Dendritic cell treated with granulocyte-macrophage colony-stimulating factor and Interleukin-4, amounts not matched to agents 40 ng/mL and 50 ng/mL, for 4 days (primary cell): ENCODE results near the gene ABHD6.
A peak's percentile ranks its signal among the peaks of the same experiment; 100 is the strongest.

Source experiments
- H3K27ac Mint-ChIP-seq: one replicate; pipeline ENCODE4 v1.8.0; 2022; ENCODE audit warnings: mild to moderate bottlenecking, mixed read lengths
- H3K27me3 Mint-ChIP-seq: one replicate; pipeline ENCODE4 v1.8.0; 2022; ENCODE audit warnings: mild to moderate bottlenecking, mixed read lengths
- H3K36me3 Mint-ChIP-seq: one replicate; pipeline ENCODE4 v1.8.0; 2022; ENCODE audit warnings: low read depth, mixed read lengths
- H3K4me1 Mint-ChIP-seq: one replicate; pipeline ENCODE4 v1.8.0; 2022; ENCODE audit warnings: low read depth, mixed read lengths
- H3K4me3 Mint-ChIP-seq: one replicate; pipeline ENCODE4 v1.8.0; 2022; ENCODE audit warnings: mild to moderate bottlenecking, moderate library complexity, mixed read lengths
- H3K9me3 Mint-ChIP-seq: one replicate; pipeline ENCODE4 v1.8.0; 2022; ENCODE audit warnings: mixed read lengths
- intact Hi-C: fragments of 100-400 bp; cut with micrococcal nuclease; formaldehyde crosslinking; loops from one replicate; pipeline ENCODE4 v1.15.0; 2022

The ABHD6 gene

GRCh38 chr3:58317811-58318210 lies 80.2 kb downstream of the ABHD6 start:
- peaks cover 72% of the 10 kb centered on the region for H3K36me3 Mint-ChIP-seq
- peak overlapping the region; percentile 44 for H3K4me3 Mint-ChIP-seq
- H3K4me1 Mint-ChIP-seq, result peaks cover 56% of the 10 kb centered on the region
- H3K27ac Mint-ChIP-seq, result peak overlapping the region; percentile 90
- H3K9me3 Mint-ChIP-seq, result no peaks in the 10 kb centered on the region
- intact Hi-C loops, result loop anchor here (5.0 kb wide), 1 partner anchor 174 kb away; the partner anchor contains the start of gene KCTD6
- no peaks in the 10 kb centered on the region for H3K27me3 Mint-ChIP-seq

GRCh38 chr3:58321791-58322190 lies 84.2 kb downstream of the ABHD6 start:
- no peaks in the 10 kb centered on the region for H3K9me3 Mint-ChIP-seq
- H3K27me3 Mint-ChIP-seq, result no peaks in the 10 kb centered on the region
- intact Hi-C loops, result loop anchor here (1.0 to 5.0 kb wide), 2 partner anchors 93 to 211 kb away; no protein-coding TSS in a partner anchor
- H3K27ac Mint-ChIP-seq, result no peak overlapping the region
- H3K4me1 Mint-ChIP-seq, result peaks cover 37% of the 10 kb centered on the region
- no peak overlapping the region for H3K4me3 Mint-ChIP-seq
- peaks cover 33% of the 10 kb centered on the region for H3K36me3 Mint-ChIP-seq

GRCh38 chr3:58322793-58323192 lies 85.2 kb downstream of the ABHD6 start:
- no peak overlapping the region for H3K27ac Mint-ChIP-seq
- no peaks in the 10 kb centered on the region for H3K9me3 Mint-ChIP-seq
- no peaks in the 10 kb centered on the region for H3K27me3 Mint-ChIP-seq
- peaks cover 23% of the 10 kb centered on the region for H3K36me3 Mint-ChIP-seq
- intact Hi-C loops, result loop anchor here (5.0 kb wide), 1 partner anchor 210 kb away; no protein-coding TSS in a partner anchor
- H3K4me3 Mint-ChIP-seq, result no peak overlapping the region
- peaks cover 27% of the 10 kb centered on the region for H3K4me1 Mint-ChIP-seq

GRCh38 chr3:58323529-58324390 lies 86.2 kb downstream of the ABHD6 start:
- Mint-ChIP-seq H3K4me3 (no peak overlapping the region), H3K27me3 (no peaks in the 10 kb centered on the region), H3K36me3 (peaks cover 14% of the 10 kb centered on the region), H3K4me1 (peaks cover 18% of the 10 kb centered on the region), H3K9me3 (no peaks in the 10 kb centered on the region), H3K27ac (no peak overlapping the region)
- intact Hi-C loops, result loop anchor here (5.0 kb wide), 1 partner anchor 209 kb away; no protein-coding TSS in a partner anchor

- H3K36me3 Mint-ChIP-seq, result peaks cover 4% of the 10 kb centered on the region
- no peak overlapping the region for H3K27ac Mint-ChIP-seq
- H3K9me3 Mint-ChIP-seq, result no peaks in the 10 kb centered on the region
- intact Hi-C loops, result loop anchor here (5.0 kb wide), 1 partner anchor 208 kb away; no protein-coding TSS in a partner anchor
- H3K4me1 Mint-ChIP-seq, result peaks cover 12% of the 10 kb centered on the region
- H3K4me3 Mint-ChIP-seq, result no peak overlapping the region
- no peaks in the 10 kb centered on the region for H3K27me3 Mint-ChIP-seq
Observed at GRCh38 chr3:58324391-58325390, 87.1 kb downstream of the ABHD6 start.

- Mint-ChIP-seq H3K4me1 (peaks cover 12% of the 10 kb centered on the region), H3K27ac (no peak overlapping the region)
- intact Hi-C loops, result no loop called here
Observed at GRCh38 chr3:58325525-58325992, 88.0 kb downstream of the ABHD6 start.

GRCh38 chr3:58326267-58326900 lies 88.8 kb downstream of the ABHD6 start:
- Mint-ChIP-seq H3K27ac (no peak overlapping the region), H3K27me3 (no peaks in the 10 kb centered on the region), H3K4me3 (no peak overlapping the region), H3K36me3 (no peaks in the 10 kb centered on the region), H3K4me1 (peaks cover 4% of the 10 kb centered on the region), H3K9me3 (no peaks in the 10 kb centered on the region)
- intact Hi-C loops, result no loop called here

More at GRCh38 chr3:58325525-58325992, 88.0 kb downstream of the ABHD6 start:
- Mint-ChIP-seq H3K4me3 (no peak overlapping the region), H3K27me3 (no peaks in the 10 kb centered on the region), H3K36me3 (no peaks in the 10 kb centered on the region), H3K9me3 (no peaks in the 10 kb centered on the region)

- peaks cover 10% of the 10 kb centered on the region for H3K4me1 Mint-ChIP-seq
- no peaks in the 10 kb centered on the region for H3K9me3 Mint-ChIP-seq
- intact Hi-C loops, result no loop called here
- no peak overlapping the region for H3K27ac Mint-ChIP-seq
- H3K27me3 Mint-ChIP-seq, result no peaks in the 10 kb centered on the region
- peaks cover 10% of the 10 kb centered on the region for H3K36me3 Mint-ChIP-seq
- H3K4me3 Mint-ChIP-seq, result no peak overlapping the region
Observed at GRCh38 chr3:58329150-58329921, 91.7 kb downstream of the ABHD6 start.

GRCh38 chr3:58329922-58330413 lies 92.4 kb downstream of the ABHD6 start:
- Mint-ChIP-seq H3K27ac (no peak overlapping the region), H3K4me1 (peaks cover 16% of the 10 kb centered on the region)

GRCh38 chr3:58331593-58332152 lies 94.1 kb downstream of the ABHD6 start:
- intact Hi-C loops, result loop anchor here (2.0 to 5.0 kb wide), 2 partner anchors 41 to 161 kb away; partner anchors contain the start of gene KCTD6
- H3K27me3 Mint-ChIP-seq, result no peaks in the 10 kb centered on the region
- H3K36me3 Mint-ChIP-seq, result peaks cover 19% of the 10 kb centered on the region
- peak overlapping the region; percentile 91 for H3K27ac Mint-ChIP-seq
- peak overlapping the region; percentile 95 for H3K4me3 Mint-ChIP-seq
- no peaks in the 10 kb centered on the region for H3K9me3 Mint-ChIP-seq
- peaks cover 32% of the 10 kb centered on the region for H3K4me1 Mint-ChIP-seq

More at GRCh38 chr3:58329922-58330413, 92.4 kb downstream of the ABHD6 start:
- H3K4me3 Mint-ChIP-seq, result no peak overlapping the region
- no peaks in the 10 kb centered on the region for H3K27me3 Mint-ChIP-seq
- peaks cover 10% of the 10 kb centered on the region for H3K36me3 Mint-ChIP-seq
- no peaks in the 10 kb centered on the region for H3K9me3 Mint-ChIP-seq
- intact Hi-C loops, result loop anchor here (5.0 kb wide), 1 partner anchor 42 kb away; no protein-coding TSS in a partner anchor

GRCh38 chr3:58332575-58333188 lies 95.1 kb downstream of the ABHD6 start, which contains the start of gene PXK:
Gene PXK (plus strand): TSS chr3:58332892. CDS start chr3:58332989, 97 bp downstream.
- H3K4me3 Mint-ChIP-seq, result peak within 1 kb of the TSS; percentile 95
- H3K4me1 Mint-ChIP-seq, result peaks cover 39% of the 10 kb centered on the region
- no peaks in the 10 kb centered on the region for H3K9me3 Mint-ChIP-seq
- peaks cover 19% of the 10 kb centered on the region for H3K36me3 Mint-ChIP-seq
- peak within 1 kb of the TSS; percentile 91 for H3K27ac Mint-ChIP-seq
- H3K27me3 Mint-ChIP-seq, result no peaks in the 10 kb centered on the region
- intact Hi-C loops, result loop anchor here (2.0 to 5.0 kb wide), 2 partner anchors 40 to 160 kb away; partner anchors contain the start of gene KCTD6
